Sigmoid colon (tissue), 3 donors: ENCODE measurements around the gene PCDHA6.
"Not testable (repeated sequence)": the region's sequence is repeated elsewhere in the genome, so short reads cannot be mapped to it uniquely, and the experiment has no call there.

Experiments
- POLR2A ChIP-seq, 2 donors: fragments of 450-650 bp; IDR thresholded peaks; one replicate each; pipeline ENCODE4 v1.6.1; 2016; ENCODE audit warnings: antibody characterized with exemption in 2 of 2, mild to moderate bottlenecking in 2 of 2, moderate library complexity in 2 of 2
- TF ChIP-seq, protein P1 (sequence below), 4 experiments: fragments of 450-650 bp in 3 of 4; fragments of 200-600 bp in 1 of 4; IDR thresholded peaks; one replicate each; pipeline ENCODE4 v1.5.1; 2016 to 2019; ENCODE audit warnings: antibody characterized with exemption in 4 of 4, mild to moderate bottlenecking in 3 of 4, moderate library complexity in 2 of 4

DNA sequence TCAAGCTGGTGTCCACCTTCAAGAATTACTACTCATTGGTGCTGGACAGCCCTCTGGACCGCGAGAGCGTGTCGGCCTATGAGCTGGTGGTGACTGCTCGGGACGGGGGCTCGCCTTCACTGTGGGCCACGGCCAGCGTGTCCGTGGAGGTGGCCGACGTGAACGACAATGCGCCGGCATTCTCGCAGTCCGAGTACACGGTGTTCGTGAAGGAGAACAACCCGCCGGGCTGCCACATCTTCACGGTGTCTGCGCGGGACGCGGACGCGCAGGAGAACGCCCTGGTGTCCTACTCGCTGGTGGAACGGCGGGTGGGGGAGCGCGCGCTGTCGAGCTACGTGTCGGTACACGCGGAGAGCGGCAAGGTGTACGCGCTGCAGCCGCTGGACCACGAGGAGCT, 25.4 kb upstream of the PCDHA6 start:
- not testable (repeated sequence) for TF ChIP-seq POLR2A (IDR thresholded peaks at IDR 0.05)
- TF ChIP-seq, protein P1, sequence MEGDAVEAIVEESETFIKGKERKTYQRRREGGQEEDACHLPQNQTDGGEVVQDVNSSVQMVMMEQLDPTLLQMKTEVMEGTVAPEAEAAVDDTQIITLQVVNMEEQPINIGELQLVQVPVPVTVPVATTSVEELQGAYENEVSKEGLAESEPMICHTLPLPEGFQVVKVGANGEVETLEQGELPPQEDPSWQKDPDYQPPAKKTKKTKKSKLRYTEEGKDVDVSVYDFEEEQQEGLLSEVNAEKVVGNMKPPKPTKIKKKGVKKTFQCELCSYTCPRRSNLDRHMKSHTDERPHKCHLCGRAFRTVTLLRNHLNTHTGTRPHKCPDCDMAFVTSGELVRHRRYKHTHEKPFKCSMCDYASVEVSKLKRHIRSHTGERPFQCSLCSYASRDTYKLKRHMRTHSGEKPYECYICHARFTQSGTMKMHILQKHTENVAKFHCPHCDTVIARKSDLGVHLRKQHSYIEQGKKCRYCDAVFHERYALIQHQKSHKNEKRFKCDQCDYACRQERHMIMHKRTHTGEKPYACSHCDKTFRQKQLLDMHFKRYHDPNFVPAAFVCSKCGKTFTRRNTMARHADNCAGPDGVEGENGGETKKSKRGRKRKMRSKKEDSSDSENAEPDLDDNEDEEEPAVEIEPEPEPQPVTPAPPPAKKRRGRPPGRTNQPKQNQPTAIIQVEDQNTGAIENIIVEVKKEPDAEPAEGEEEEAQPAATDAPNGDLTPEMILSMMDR (IDR thresholded peaks at IDR 0.05) = not testable (repeated sequence)
